GM23338 (cell line): Measurements from ENCODE around the gene UBE2I. TPM values are rescaled to one million over a fixed set of nuclear protein-coding genes. Genes with fewer than 3 reads are reported as not detected.

Source experiments
- ATAC-seq: fragments of 200-7000 bp; cut with Tn5 transposase; 3 replicates; pipeline ENCODE4 v1.9.1; 2020
- DNase-seq: peaks from one replicate; pipeline ENCODE4 v3.0.0-alpha.2; 2015; ENCODE audit warnings: low spot score
- H2AFZ ChIP-seq: fragments of 200-600 bp; sonication (generic); 2 replicates; pipeline ENCODE4 v1.8.0; 2016; ENCODE audit warnings: antibody characterized with exemption, mild to moderate bottlenecking, moderate library complexity
- H3F3A ChIP-seq: fragments of 200-600 bp; sonication (generic); replicated peaks from 2 replicates; pipeline ENCODE4 v1.8.0; 2017; ENCODE audit warnings: antibody characterized with exemption, mixed run types, low read depth
- H3K27ac ChIP-seq: fragments of 200-600 bp; sonication (generic); 2 replicates; pipeline ENCODE4 v1.6.1; 2016; ENCODE audit warnings: low read depth
- H3K27me3 ChIP-seq: fragments of 200-600 bp; sonication (generic); 2 replicates; pipeline ENCODE4 v1.8.0; 2016; ENCODE audit warnings: mild to moderate bottlenecking, mixed run types, moderate library complexity; ENCODE audit not compliant: insufficient read depth
- H3K36me3 ChIP-seq: fragments of 200-600 bp; sonication (generic); 2 replicates; pipeline ENCODE4 v1.8.0; 2016; ENCODE audit warnings: mild to moderate bottlenecking; ENCODE audit not compliant: insufficient read depth
- H3K4me1 ChIP-seq: fragments of 200-600 bp; sonication (generic); 2 replicates; pipeline ENCODE4 v1.8.0; 2016; ENCODE audit warnings: mild to moderate bottlenecking, moderate library complexity; ENCODE audit not compliant: insufficient read depth
- H3K4me2 ChIP-seq: fragments of 200-600 bp; sonication (generic); 2 replicates; pipeline ENCODE4 v1.7.1; 2017; ENCODE audit warnings: mixed run types
- H3K4me3 ChIP-seq: fragments of 200-600 bp; sonication (generic); 2 replicates; pipeline ENCODE4 v1.6.1; 2016; ENCODE audit warnings: mixed run types
- H3K79me2 ChIP-seq: fragments of 200-600 bp; sonication (generic); replicated peaks from 2 replicates; pipeline ENCODE4 v1.8.0; 2017; ENCODE audit warnings: mild to moderate bottlenecking; ENCODE audit not compliant: insufficient read depth
- H3K9me2 ChIP-seq: fragments of 200-600 bp; sonication (generic); 2 replicates; pipeline ENCODE4 v1.8.0; 2017; ENCODE audit not compliant: insufficient read depth
- H4K20me1 ChIP-seq: fragments of 200-600 bp; sonication (generic); replicated peaks from 2 replicates; pipeline ENCODE4 v1.8.0; 2017; ENCODE audit warnings: mild to moderate bottlenecking; ENCODE audit not compliant: insufficient read depth
- H3K27ac Mint-ChIP-seq: 2 replicates; pipeline ENCODE4 v1.8.0; 2020; ENCODE audit warnings: inconsistent platforms, mild to moderate bottlenecking, moderate library complexity, mixed read lengths
- H3K27me3 Mint-ChIP-seq: 3 replicates; pipeline ENCODE4 v1.8.0; 2022; ENCODE audit warnings: low read depth, mild to moderate bottlenecking, moderate library complexity, mixed read lengths, inconsistent platforms; ENCODE audit not compliant: insufficient read depth, poor library complexity
- H3K36me3 Mint-ChIP-seq: 3 replicates; pipeline ENCODE4 v1.8.0; 2021; ENCODE audit warnings: low read depth, mild to moderate bottlenecking, inconsistent platforms, moderate library complexity, mixed read lengths
- H3K4me1 Mint-ChIP-seq: 3 replicates; pipeline ENCODE4 v1.8.0; 2020; ENCODE audit warnings: mild to moderate bottlenecking, inconsistent platforms, mixed read lengths
- H3K4me3 Mint-ChIP-seq: 3 replicates; pipeline ENCODE4 v1.8.0; 2021; ENCODE audit warnings: moderate library complexity, mild to moderate bottlenecking, inconsistent platforms, mixed read lengths
- H3K9me3 Mint-ChIP-seq: 3 replicates; pipeline ENCODE4 v1.8.0; 2020; ENCODE audit warnings: moderate library complexity, mild to moderate bottlenecking, inconsistent platforms, mixed read lengths
- CREB1 ChIP-seq: fragments of 250-450 bp; sonication (Bioruptor Pico); IDR thresholded peaks from 2 replicates; pipeline ENCODE4 v1.5.0; 2020; ENCODE audit warnings: low read depth, mild to moderate bottlenecking, moderate library complexity
- NANOG ChIP-seq: IDR thresholded peaks from 2 replicates; pipeline ENCODE4 v1.6.1; 2016; ENCODE audit warnings: antibody characterized with exemption, borderline replicate concordance
- ZNF331 ChIP-seq: fragments of 250-450 bp; sonication (Bioruptor Pico); IDR thresholded peaks from 2 replicates; pipeline ENCODE4 v1.5.0; 2020; ENCODE audit warnings: low read depth, mild to moderate bottlenecking, moderate library complexity
- polyA plus RNA-seq: library from polyadenylated mRNA; unstranded; fragments of >200 nt; fragmentation: Nextera tagmentation; extraction: Ambion mirVana; gene quantifications from 2 replicates; pipeline ENCODE4 v1.2.1, GENCODE V29; 2016
- total RNA-seq: library from RNA; depleted of rRNA; stranded (reverse); fragments of >200 nt; shearing (Covaris generic); gene quantifications from 2 replicates; pipeline ENCODE4 v1.2.3, GENCODE V29; 2014
- TF ChIP-seq, protein P1 (sequence below): fragments of 250-450 bp; sonication (Bioruptor Pico); IDR thresholded peaks from 2 replicates; pipeline ENCODE4 v1.5.0; 2020; ENCODE audit warnings: mild to moderate bottlenecking, moderate library complexity

The UBE2I gene
- total and polyA plus RNA-seq, 2 experiments from 2014 or later: 116 to 220 TPM

DNA sequence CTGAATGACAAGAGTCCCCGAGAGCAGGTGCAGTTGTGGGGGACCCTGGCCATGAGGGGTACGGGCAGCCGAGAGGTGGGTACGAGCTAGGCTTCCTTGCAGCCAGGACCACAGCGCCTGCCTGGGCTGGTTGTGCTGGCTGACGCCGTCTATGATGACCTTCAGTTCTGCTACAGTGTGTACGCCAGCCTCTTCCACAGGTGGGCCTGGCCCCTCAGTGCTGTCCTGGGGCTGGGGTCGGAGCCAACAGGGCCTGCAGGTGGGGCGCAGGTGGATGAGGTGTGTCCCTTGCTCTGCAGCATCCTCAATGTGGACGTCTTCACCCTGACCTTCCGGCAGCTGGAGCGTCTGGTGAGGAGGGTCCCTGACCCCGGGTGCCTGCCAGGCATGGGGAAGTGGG, 35.1 kb downstream of the UBE2I start (continued):
- TF ChIP-seq, protein P1, sequence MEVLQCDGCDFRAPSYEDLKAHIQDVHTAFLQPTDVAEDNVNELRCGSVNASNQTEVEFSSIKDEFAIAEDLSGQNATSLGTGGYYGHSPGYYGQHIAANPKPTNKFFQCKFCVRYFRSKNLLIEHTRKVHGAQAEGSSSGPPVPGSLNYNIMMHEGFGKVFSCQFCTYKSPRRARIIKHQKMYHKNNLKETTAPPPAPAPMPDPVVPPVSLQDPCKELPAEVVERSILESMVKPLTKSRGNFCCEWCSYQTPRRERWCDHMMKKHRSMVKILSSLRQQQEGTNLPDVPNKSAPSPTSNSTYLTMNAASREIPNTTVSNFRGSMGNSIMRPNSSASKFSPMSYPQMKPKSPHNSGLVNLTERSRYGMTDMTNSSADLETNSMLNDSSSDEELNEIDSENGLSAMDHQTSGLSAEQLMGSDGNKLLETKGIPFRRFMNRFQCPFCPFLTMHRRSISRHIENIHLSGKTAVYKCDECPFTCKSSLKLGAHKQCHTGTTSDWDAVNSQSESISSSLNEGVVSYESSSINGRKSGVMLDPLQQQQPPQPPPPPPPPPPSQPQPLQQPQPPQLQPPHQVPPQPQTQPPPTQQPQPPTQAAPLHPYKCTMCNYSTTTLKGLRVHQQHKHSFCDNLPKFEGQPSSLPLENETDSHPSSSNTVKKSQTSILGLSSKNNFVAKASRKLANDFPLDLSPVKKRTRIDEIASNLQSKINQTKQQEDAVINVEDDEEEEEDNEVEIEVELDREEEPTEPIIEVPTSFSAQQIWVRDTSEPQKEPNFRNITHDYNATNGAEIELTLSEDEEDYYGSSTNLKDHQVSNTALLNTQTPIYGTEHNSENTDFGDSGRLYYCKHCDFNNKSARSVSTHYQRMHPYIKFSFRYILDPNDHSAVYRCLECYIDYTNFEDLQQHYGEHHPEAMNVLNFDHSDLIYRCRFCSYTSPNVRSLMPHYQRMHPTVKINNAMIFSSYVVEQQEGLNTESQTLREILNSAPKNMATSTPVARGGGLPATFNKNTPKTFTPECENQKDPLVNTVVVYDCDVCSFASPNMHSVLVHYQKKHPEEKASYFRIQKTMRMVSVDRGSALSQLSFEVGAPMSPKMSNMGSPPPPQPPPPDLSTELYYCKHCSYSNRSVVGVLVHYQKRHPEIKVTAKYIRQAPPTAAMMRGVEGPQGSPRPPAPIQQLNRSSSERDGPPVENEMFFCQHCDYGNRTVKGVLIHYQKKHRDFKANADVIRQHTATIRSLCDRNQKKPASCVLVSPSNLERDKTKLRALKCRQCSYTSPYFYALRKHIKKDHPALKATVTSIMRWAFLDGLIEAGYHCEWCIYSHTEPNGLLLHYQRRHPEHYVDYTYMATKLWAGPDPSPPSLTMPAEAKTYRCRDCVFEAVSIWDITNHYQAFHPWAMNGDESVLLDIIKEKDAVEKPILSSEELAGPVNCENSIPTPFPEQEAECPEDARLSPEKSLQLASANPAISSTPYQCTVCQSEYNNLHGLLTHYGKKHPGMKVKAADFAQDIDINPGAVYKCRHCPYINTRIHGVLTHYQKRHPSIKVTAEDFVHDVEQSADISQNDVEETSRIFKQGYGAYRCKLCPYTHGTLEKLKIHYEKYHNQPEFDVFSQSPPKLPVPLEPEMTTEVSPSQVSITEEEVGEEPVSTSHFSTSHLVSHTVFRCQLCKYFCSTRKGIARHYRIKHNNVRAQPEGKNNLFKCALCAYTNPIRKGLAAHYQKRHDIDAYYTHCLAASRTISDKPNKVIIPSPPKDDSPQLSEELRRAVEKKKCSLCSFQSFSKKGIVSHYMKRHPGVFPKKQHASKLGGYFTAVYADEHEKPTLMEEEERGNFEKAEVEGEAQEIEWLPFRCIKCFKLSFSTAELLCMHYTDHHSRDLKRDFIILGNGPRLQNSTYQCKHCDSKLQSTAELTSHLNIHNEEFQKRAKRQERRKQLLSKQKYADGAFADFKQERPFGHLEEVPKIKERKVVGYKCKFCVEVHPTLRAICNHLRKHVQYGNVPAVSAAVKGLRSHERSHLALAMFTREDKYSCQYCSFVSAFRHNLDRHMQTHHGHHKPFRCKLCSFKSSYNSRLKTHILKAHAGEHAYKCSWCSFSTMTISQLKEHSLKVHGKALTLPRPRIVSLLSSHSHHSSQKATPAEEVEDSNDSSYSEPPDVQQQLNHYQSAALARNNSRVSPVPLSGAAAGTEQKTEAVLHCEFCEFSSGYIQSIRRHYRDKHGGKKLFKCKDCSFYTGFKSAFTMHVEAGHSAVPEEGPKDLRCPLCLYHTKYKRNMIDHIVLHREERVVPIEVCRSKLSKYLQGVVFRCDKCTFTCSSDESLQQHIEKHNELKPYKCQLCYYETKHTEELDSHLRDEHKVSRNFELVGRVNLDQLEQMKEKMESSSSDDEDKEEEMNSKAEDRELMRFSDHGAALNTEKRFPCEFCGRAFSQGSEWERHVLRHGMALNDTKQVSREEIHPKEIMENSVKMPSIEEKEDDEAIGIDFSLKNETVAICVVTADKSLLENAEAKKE (CRISPR knock-in tag): no peak
- TF ChIP-seq ZNF331 (CRISPR knock-in tag): no peak

DNA sequence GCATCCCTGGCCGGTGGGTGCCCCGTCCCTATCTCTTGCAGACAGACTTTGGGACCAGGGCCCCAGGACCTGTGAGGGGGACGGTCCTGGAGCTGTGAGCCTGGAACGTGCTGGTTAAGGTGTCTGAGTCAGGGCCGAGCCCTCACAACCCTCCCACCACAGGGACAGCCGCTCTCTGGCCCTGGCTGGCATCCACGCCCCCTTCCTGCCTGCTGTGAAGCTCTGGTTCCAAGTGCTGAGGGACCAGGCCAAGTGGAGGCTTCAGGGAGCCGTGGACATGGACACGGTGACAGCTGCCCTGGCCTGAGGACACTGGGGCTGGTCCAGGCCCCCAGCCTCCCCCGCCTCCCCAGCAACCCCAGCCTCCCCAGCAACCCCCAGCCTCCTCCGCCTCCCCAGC, 35.7 kb downstream of the UBE2I start:
- Histone ChIP-seq H3K4me1 (no peaks in the 10 kb centered on the region; the same call in 1 of the 2 replicates), H2AFZ (no peak overlapping the region), H3K27ac (no peak overlapping the region), H3K4me2 (no peak overlapping the region), H3F3A (no peaks in the 10 kb centered on the region), H4K20me1 (peaks cover 4% of the 10 kb centered on the region; the same call in 1 of the 2 replicates), H3K4me3 (no peak overlapping the region), H3K79me2 (no peaks in the 10 kb centered on the region), H3K27me3 (no peaks in the 10 kb centered on the region), H3K9me2 (no peaks in the 10 kb centered on the region), H3K36me3 (no peaks in the 10 kb centered on the region; the same call in 1 of the 2 replicates)
- ATAC-seq (no peak), DNase-seq (no peak)
- no peak overlapping the region for H3K4me3 Mint-ChIP-seq
- H3K9me3 Mint-ChIP-seq: no peaks in the 10 kb centered on the region; the same call in 2 of the 3 replicates
- H3K4me1 Mint-ChIP-seq: peaks cover 6% of the 10 kb centered on the region; the same call in 2 of the 3 replicates
- no peak for TF ChIP-seq ZNF331 (CRISPR knock-in tag)
- no peak for TF ChIP-seq CREB1 (CRISPR knock-in tag)
- no peak for TF ChIP-seq NANOG
- H3K27me3 Mint-ChIP-seq: peaks cover 21% of the 10 kb centered on the region
- H3K36me3 Mint-ChIP-seq: no peaks in the 10 kb centered on the region
- no peak overlapping the region for H3K27ac Mint-ChIP-seq
